ENCODE data around the gene CYREN. TPM values are rescaled to one million over a fixed set of nuclear protein-coding genes. Genes with fewer than 3 reads are reported as not detected.

Gene CYREN
- total RNA-seq, 1 experiment from 2014 or later: 70.5 TPM

GRCh38 chr7:135180122-135180521 is 9.6 kb upstream of the CYREN start:
- no peak overlapping the region for H2AFZ ChIP-seq
- POLR2A ChIA-PET (ENCODE audit: unreplicated experiment): no interaction called here
- no peaks in the 10 kb centered on the region for H3K79me2 ChIP-seq (ENCODE audit: low read depth)
- H3K4me3 ChIP-seq: no peak overlapping the region
- no peak overlapping the region for H3K4me2 ChIP-seq
- BruUV-seq (replicated peaks): no TSS peak
- no peaks in the 10 kb centered on the region for H3K27me3 ChIP-seq (ENCODE audit: insufficient read depth, low read depth)
- H3K36me3 ChIP-seq (ENCODE audit: low read depth): no peaks in the 10 kb centered on the region
- H4K20me1 ChIP-seq (ENCODE audit: insufficient read depth): no peaks in the 10 kb centered on the region
- intact Hi-C loops (cut with micrococcal nuclease; ENCODE audit: unreplicated experiment): no loop called here
- no peak overlapping the region for H3K27ac ChIP-seq
- no peaks in the 10 kb centered on the region for H3F3A ChIP-seq (ENCODE audit: insufficient read depth, low read depth)
- no peaks in the 10 kb centered on the region for H3K9me2 ChIP-seq (ENCODE audit: insufficient read depth)
- no peak for TF ChIP-seq CTCF (conservative IDR thresholded peaks at IDR 0.05)
- TF ChIP-seq EZH2 (IDR thresholded peaks at IDR 0.05; ENCODE audit: low read depth): no peak
- H3K9me3 ChIP-seq (ENCODE audit: insufficient read depth, low read depth): peaks cover 30% of the 10 kb centered on the region
- no peak for DNase-seq
- CTCF ChIA-PET: no interaction called here
- peaks cover 18% of the 10 kb centered on the region for H3K4me1 ChIP-seq (replicated peaks; ENCODE audit: insufficient read depth)

- Histone ChIP-seq H3K4me1 (replicated peaks; ENCODE audit: insufficient read depth) (peaks cover 18% of the 10 kb centered on the region), H3K4me3 (no peak overlapping the region), H4K20me1 (ENCODE audit: insufficient read depth) (no peaks in the 10 kb centered on the region), H3K27ac (no peak overlapping the region), H3F3A (ENCODE audit: insufficient read depth, low read depth) (no peaks in the 10 kb centered on the region), H2AFZ (no peak overlapping the region), H3K9me3 (ENCODE audit: insufficient read depth, low read depth) (peaks cover 30% of the 10 kb centered on the region), H3K79me2 (ENCODE audit: low read depth) (no peaks in the 10 kb centered on the region), H3K36me3 (ENCODE audit: low read depth) (no peaks in the 10 kb centered on the region), H3K27me3 (ENCODE audit: insufficient read depth, low read depth) (no peaks in the 10 kb centered on the region), H3K4me2 (no peak overlapping the region), H3K9me2 (ENCODE audit: insufficient read depth) (no peaks in the 10 kb centered on the region)
- no TSS peak for BruUV-seq (replicated peaks)
- DNase-seq: no peak
- intact Hi-C loops (cut with micrococcal nuclease; ENCODE audit: unreplicated experiment): loop anchor here (10.0 kb wide), 1 partner anchor 665 kb away; no protein-coding TSS in a partner anchor
- ChIA-PET POLR2A (ENCODE audit: unreplicated experiment) (no interaction called here), CTCF (no interaction called here)
- no peak for TF ChIP-seq EZH2 (IDR thresholded peaks at IDR 0.05; ENCODE audit: low read depth)
- TF ChIP-seq CTCF (conservative IDR thresholded peaks at IDR 0.05): no peak
Observed at GRCh38 chr7:135179321-135179925, 8.9 kb upstream of the CYREN start.

GRCh38 chr7:135178364-135178763 is 7.9 kb upstream of the CYREN start:
- peak in 1 of 2 experiments; percentile 64 for DNase-seq
- no peaks in the 10 kb centered on the region for H3K36me3 ChIP-seq (ENCODE audit: low read depth)
- TF ChIP-seq CTCF (conservative IDR thresholded peaks at IDR 0.05) (no peak), EZH2 (IDR thresholded peaks at IDR 0.05; ENCODE audit: low read depth) (no peak)
- H3K4me1 ChIP-seq (replicated peaks; ENCODE audit: insufficient read depth): peaks cover 18% of the 10 kb centered on the region
- ChIA-PET CTCF (no interaction called here), POLR2A (ENCODE audit: unreplicated experiment) (no interaction called here)
- no peaks in the 10 kb centered on the region for H3K79me2 ChIP-seq (ENCODE audit: low read depth)
- no peaks in the 10 kb centered on the region for H4K20me1 ChIP-seq (ENCODE audit: insufficient read depth)
- H3K4me2 ChIP-seq: peak overlapping the region; percentile 18
- no peak overlapping the region for H3K4me3 ChIP-seq
- peak overlapping the region; percentile 38 for H3K27ac ChIP-seq
- no peaks in the 10 kb centered on the region for H3K27me3 ChIP-seq (ENCODE audit: insufficient read depth, low read depth)
- peaks cover 30% of the 10 kb centered on the region for H3K9me3 ChIP-seq (ENCODE audit: insufficient read depth, low read depth)
- intact Hi-C loops (cut with micrococcal nuclease; ENCODE audit: unreplicated experiment): loop anchor here (10.0 kb wide), 1 partner anchor 664 kb away; no protein-coding TSS in a partner anchor
- no peaks in the 10 kb centered on the region for H3F3A ChIP-seq (ENCODE audit: insufficient read depth, low read depth)
- H2AFZ ChIP-seq: no peak overlapping the region
- no TSS peak for BruUV-seq (replicated peaks)
- no peaks in the 10 kb centered on the region for H3K9me2 ChIP-seq (ENCODE audit: insufficient read depth)
